Suprapubic skin (tissue), 3 donors: ENCODE results near the gene KLK14.

Experiments used
- POLR2A ChIP-seq, 2 donors: fragments of 450-650 bp; IDR thresholded peaks; one replicate each; pipeline ENCODE4 v1.6.1; 2017; ENCODE audit warnings: antibody characterized with exemption in 2 of 2, mild to moderate bottlenecking in 2 of 2, moderate library complexity in 2 of 2
- TF ChIP-seq, protein P1 (sequence below), 2 donors: fragments of 200-600 bp in 1 of 2; fragments of 450-650 bp in 1 of 2; sonication (generic) in 1 of 2; IDR thresholded peaks; one replicate each; pipeline ENCODE4 v1.5.1; 2016 to 2019; ENCODE audit warnings: antibody characterized with exemption in 2 of 2, mild to moderate bottlenecking in 1 of 2, moderate library complexity in 1 of 2

DNA sequence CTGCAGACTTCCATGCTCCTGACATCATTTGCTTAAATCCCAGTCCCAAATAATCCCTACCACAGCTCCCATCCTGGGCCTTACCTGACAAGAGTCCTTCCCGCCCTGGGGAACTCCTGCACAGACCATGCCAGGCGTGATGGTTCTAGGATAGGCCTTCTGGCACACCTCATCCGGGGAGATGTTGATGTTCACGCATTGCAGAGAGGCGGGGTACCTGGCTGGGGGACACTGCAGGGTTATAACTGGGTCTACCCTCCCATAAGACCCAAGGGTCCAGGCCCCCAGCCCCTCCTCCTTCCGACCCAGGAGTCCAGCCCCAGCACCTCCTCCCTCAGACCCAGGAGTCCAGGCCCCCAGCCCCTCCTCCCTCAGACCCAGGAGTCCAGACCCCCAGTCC, 4.0 kb downstream of the KLK14 start:
- TF ChIP-seq, protein P1, sequence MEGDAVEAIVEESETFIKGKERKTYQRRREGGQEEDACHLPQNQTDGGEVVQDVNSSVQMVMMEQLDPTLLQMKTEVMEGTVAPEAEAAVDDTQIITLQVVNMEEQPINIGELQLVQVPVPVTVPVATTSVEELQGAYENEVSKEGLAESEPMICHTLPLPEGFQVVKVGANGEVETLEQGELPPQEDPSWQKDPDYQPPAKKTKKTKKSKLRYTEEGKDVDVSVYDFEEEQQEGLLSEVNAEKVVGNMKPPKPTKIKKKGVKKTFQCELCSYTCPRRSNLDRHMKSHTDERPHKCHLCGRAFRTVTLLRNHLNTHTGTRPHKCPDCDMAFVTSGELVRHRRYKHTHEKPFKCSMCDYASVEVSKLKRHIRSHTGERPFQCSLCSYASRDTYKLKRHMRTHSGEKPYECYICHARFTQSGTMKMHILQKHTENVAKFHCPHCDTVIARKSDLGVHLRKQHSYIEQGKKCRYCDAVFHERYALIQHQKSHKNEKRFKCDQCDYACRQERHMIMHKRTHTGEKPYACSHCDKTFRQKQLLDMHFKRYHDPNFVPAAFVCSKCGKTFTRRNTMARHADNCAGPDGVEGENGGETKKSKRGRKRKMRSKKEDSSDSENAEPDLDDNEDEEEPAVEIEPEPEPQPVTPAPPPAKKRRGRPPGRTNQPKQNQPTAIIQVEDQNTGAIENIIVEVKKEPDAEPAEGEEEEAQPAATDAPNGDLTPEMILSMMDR (IDR thresholded peaks at IDR 0.05), result no peak
- TF ChIP-seq POLR2A (IDR thresholded peaks at IDR 0.05), result no peak
